Stimulated activated CD8-positive, alpha-beta memory T cell treated with anti-CD3 and anti-CD28 coated beads, Interleukin-2, amount 100 ng/mL, for 1 hour (primary cell): Measurements from ENCODE around the gene ELP4.
"Not testable (repeated sequence)": the region's sequence is repeated elsewhere in the genome, so short reads cannot be mapped to it uniquely, and the experiment has no call there.

Experiments
- DNase-seq, 2 donors: peaks; one replicate each; pipeline ENCODE4 v3.0.0-alpha.2; 2020; ENCODE audit warnings: low read depth in 2 of 2

Gene ELP4

GRCh38 chr11:31542862-31543261 lies 33.3 kb downstream of the ELP4 start:
- no peak for DNase-seq

DNA sequence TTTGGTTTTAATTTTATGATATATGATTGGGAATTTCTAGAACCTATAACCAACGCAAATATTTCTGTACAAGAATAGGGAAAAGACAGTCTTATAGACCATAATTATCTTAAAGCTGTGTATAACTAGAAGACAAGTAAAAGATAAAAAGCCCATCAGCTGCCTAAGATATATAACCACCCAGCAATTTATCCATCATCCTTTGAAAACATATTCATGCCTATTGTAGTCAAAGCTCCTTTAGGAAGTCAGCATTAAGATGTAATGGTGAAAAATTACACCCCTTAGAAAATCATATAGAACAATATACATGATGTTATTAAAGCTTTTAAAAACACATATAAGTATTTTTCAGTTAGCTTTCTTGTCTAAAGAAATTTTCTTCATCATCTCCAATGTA lies 46.4 kb downstream of the ELP4 start:
- no peak for DNase-seq

- DNase-seq: no peak
These were observed 48.4 kb downstream of the ELP4 start for GRCh38 chr11:31558001-31558400.

GRCh38 chr11:31560842-31561476 lies 51.4 kb downstream of the ELP4 start:
- no peak for DNase-seq

DNA sequence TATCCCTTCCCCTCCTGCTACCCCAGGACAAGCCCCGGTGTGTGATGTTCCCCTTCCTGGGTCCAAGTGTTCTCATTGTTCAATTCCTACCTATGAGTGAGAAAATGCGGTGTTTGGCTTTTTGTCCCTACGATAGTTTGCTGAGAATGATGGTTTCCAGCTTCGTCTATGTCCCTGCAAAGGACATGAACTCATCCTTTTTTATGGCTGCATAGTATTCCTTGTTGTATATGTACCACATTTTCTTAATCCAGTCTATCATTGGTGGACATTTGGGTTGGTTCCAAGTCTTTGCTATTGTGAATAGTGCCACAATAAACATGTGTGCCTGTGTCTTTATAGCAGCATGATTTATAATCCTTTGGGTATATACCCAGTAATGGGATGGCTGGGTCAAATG lies 55.0 kb downstream of the ELP4 start:
- not testable (repeated sequence) for DNase-seq

- DNase-seq: not testable (repeated sequence)
These were observed 64.6 kb downstream of the ELP4 start for GRCh38 chr11:31574133-31574532.

GRCh38 chr11:31575764-31576163 lies 66.2 kb downstream of the ELP4 start:
- not testable (repeated sequence) for DNase-seq

DNA sequence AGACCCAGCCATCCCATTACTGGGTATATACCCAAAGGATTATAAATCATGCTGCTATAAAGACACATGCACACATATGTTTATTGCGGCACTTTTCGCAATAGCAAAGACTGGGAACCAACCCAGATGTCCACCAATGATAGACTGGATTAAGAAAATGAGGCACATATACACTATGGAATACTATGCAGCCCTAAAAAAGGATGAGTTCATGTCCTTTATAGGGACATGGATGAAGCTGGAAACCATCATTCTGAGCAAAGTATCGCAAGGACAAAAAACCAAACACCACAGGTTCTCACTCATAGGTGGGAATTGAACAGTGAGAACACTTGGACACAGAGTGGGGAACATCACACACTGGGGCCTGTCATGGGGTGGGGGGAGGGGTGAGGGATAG lies 69.8 kb downstream of the ELP4 start:
- DNase-seq: not testable (repeated sequence)

- DNase-seq: no peak
These were observed 73.1 kb downstream of the ELP4 start for GRCh38 chr11:31582697-31583096.

DNA sequence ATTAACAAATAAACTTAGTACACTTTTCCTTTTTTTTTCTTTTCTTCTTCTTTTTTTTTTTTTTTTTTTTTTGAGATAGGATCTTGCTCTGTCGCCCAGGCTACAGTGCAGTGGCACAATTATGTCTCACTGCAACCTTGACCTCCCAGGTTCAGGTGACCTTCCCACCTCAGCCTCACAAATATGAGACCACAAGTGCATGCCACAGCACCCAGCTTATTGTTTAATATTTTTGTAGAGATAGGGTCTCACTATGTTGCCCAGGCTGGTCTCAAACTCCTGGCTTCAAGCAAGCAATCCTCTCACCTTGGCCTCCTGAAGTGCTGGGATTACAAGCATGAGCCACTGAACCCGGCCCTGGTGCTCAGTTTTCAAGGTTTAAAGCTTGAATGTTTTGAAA lies 88.9 kb downstream of the ELP4 start:
- DNase-seq: no peak

DNA sequence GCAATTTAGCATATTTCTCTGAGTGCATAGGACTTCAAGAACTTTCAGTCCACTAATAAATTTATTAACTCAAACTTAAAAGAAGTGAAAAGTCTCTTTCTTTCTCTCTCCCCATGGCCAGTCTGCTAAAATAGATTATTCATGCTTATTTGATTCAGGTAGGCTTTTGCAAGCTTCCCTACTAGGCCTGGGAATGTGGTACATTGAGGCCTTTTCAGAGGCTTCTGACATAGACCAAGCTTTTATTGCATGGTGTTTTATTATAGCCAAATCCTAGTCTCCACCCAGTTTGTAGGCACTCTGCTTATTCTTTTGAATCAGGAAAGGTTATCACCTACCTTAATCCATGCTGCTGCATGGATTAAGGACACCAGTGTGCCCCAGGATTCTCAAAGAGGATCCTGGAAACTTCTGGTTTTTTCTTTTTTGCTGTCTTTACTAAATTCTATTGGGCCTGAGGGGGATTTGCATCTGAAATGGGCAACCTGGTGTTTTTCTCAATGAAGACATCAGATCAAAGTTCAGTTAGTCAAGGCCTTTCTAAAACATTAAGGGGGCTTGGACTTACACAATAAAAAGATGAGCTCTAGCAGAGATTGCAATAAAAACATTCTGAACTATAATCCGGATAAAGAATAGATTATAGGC lies 92.2 kb downstream of the ELP4 start:
- DNase-seq: no peak

GRCh38 chr11:31606893-31607292 lies 97.3 kb downstream of the ELP4 start:
- DNase-seq: no peak

GRCh38 chr11:31607914-31608313 lies 98.3 kb downstream of the ELP4 start:
- no peak for DNase-seq

DNA sequence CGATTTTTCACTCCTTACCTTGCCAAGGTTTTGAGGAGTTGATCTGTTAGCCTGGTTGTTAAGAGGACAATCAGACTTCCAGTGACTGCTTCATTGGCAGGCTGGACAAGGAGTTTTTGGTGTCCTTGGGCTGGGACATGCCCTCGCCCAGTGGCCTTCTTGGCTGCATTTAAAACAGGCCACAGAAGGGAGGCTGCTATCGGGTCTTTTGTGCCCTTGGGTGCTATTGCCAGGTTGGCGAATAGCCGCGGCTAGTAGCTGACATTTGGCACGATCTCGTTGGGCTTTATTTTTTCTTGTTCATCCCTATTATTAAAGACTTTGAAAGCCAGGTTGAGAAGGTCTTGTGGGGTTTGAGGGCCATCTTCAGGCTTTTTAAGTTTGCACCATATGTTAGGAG lies 99.4 kb downstream of the ELP4 start:
- no peak for DNase-seq

- DNase-seq: no peak
These were observed 101.0 kb downstream of the ELP4 start for GRCh38 chr11:31610544-31610943.

GRCh38 chr11:31617246-31617645 lies 107.7 kb downstream of the ELP4 start:
- DNase-seq: no peak

DNA sequence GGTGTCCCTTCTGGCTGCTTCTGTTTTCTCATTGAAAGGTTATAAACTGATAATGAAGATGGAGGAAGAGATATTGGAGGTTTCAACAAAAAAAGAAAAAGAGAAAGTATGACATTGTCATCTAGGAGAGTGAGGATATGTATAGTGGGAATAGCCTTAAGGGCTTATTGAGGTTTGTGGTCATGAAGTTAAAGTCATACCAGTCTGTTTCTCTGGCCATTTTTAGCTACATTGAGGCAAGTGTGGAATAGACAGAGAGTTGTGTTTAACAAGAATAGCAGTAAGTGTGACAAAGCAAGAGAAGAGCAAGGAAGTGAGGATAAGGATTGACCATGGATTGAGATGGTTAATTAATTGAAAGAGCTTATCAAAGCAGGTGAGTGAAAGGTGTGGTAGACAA lies 110.4 kb downstream of the ELP4 start:
- no peak for DNase-seq

GRCh38 chr11:31620434-31620833 lies 110.9 kb downstream of the ELP4 start:
- DNase-seq: no peak

GRCh38 chr11:31625868-31626267 lies 116.3 kb downstream of the ELP4 start:
- no peak for DNase-seq

DNA sequence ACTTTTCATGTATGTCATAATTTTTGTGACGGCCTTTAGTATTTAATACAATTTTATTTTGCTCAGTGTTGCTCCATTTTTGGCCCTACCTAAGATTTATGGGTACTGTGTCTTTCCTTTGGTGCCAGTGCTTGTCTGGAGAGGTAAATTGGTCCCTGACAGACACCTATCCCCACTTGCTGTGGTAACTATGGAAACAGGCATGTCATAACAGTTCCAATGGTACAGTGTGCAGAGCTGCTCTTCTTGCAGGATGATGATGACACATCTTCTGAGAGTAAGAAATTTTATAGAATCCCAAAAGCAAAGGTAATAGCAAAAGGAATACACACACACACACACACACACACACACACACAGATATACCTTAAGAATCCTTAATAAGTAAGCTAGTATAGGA lies 118.5 kb downstream of the ELP4 start:
- no peak for DNase-seq

- DNase-seq: no peak
These were observed 127.4 kb downstream of the ELP4 start for GRCh38 chr11:31636983-31637382.

DNA sequence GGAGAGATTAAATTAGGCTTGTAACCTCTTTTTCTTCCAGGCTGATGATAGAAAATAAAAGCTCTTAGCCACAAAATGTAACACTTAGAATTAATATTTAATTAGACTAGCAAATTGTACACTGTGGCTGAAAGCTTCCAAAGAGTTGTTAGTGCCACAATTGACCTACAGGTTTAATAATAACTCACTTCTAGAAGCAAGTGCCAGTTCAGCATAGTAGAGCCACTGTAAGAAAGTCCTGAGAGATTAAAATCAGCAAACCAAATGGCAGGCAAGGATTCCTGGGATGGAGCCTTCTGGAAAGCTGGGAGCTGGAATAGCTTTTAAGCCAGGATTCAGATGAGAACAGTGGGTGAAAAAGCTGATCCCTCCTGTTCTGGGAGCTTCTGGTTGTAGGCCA lies 131.0 kb downstream of the ELP4 start:
- DNase-seq: no peak

GRCh38 chr11:31641477-31642062 lies 132.0 kb downstream of the ELP4 start:
- DNase-seq: no peak
